Fibroblast of gingiva (primary cell): ENCODE data around the gene EFEMP1.

Source experiments
- DNase-seq: peaks from one replicate; pipeline ENCODE4 v3.0.0-alpha.2; 2011; ENCODE audit warnings: low read depth

EFEMP1 gene

GRCh38 chr2:55894720-55895119 is 28.9 kb downstream of the EFEMP1 start:
- DNase-seq = no peak

GRCh38 chr2:55891671-55892094 is 31.9 kb downstream of the EFEMP1 start:
- DNase-seq = no peak

- peak; percentile 14 for DNase-seq
These were observed 34.6 kb downstream of the EFEMP1 start for GRCh38 chr2:55888936-55889335.

GRCh38 chr2:55887901-55888624 is 35.5 kb downstream of the EFEMP1 start:
- peak; percentile 64 for DNase-seq

- DNase-seq = peak; percentile 52
These were observed 36.2 kb downstream of the EFEMP1 start for GRCh38 chr2:55887351-55887750.

- DNase-seq = no peak
These were observed 37.7 kb downstream of the EFEMP1 start for GRCh38 chr2:55885944-55886281.

GRCh38 chr2:55885127-55885943 is 38.2 kb downstream of the EFEMP1 start:
- DNase-seq = peak; percentile 85

- no peak for DNase-seq
These were observed 39.8 kb downstream of the EFEMP1 start for GRCh38 chr2:55883829-55884228.

- peak; percentile 49 for DNase-seq
These were observed 40.2 kb downstream of the EFEMP1 start for GRCh38 chr2:55883357-55883756.

- no peak for DNase-seq
These were observed 40.6 kb downstream of the EFEMP1 start for GRCh38 chr2:55882954-55883353.

- DNase-seq = no peak
These were observed 43.0 kb downstream of the EFEMP1 start for GRCh38 chr2:55880416-55881143.

- DNase-seq = peak; percentile 63
These were observed 43.6 kb downstream of the EFEMP1 start for GRCh38 chr2:55879976-55880375.

- DNase-seq = peak; percentile 69
These were observed 46.5 kb downstream of the EFEMP1 start for GRCh38 chr2:55877087-55877436.

- DNase-seq = no peak
These were observed 47.0 kb downstream of the EFEMP1 start for GRCh38 chr2:55876429-55877086.

GRCh38 chr2:55875434-55876135 is 48.0 kb downstream of the EFEMP1 start:
- no peak for DNase-seq

- DNase-seq = no peak
These were observed 49.2 kb downstream of the EFEMP1 start for GRCh38 chr2:55874338-55874737.

GRCh38 chr2:55871637-55872036 is 51.9 kb downstream of the EFEMP1 start:
- DNase-seq = no peak

GRCh38 chr2:55869637-55870325 is 53.8 kb downstream of the EFEMP1 start:
- DNase-seq = peak; percentile 87

- DNase-seq = peak; percentile 21
These were observed 58.3 kb downstream of the EFEMP1 start for GRCh38 chr2:55865096-55865835.

GRCh38 chr2:55864351-55865084 is 59.1 kb downstream of the EFEMP1 start:
- no peak for DNase-seq
